GM12801 (cell line): Measurements from ENCODE around the gene IGF1.

Experiments used
- TF ChIP-seq, protein P1 (sequence below): IDR thresholded peaks from one replicate; pipeline ENCODE4 v1.5.1; 2011; ENCODE audit warnings: control low read depth; ENCODE audit not compliant: insufficient read length; ENCODE audit errors: extremely low read depth

IGF1 gene

GRCh38 chr12:102508052-102508451, 27.7 kb upstream of the IGF1 start:
- TF ChIP-seq, protein P1, sequence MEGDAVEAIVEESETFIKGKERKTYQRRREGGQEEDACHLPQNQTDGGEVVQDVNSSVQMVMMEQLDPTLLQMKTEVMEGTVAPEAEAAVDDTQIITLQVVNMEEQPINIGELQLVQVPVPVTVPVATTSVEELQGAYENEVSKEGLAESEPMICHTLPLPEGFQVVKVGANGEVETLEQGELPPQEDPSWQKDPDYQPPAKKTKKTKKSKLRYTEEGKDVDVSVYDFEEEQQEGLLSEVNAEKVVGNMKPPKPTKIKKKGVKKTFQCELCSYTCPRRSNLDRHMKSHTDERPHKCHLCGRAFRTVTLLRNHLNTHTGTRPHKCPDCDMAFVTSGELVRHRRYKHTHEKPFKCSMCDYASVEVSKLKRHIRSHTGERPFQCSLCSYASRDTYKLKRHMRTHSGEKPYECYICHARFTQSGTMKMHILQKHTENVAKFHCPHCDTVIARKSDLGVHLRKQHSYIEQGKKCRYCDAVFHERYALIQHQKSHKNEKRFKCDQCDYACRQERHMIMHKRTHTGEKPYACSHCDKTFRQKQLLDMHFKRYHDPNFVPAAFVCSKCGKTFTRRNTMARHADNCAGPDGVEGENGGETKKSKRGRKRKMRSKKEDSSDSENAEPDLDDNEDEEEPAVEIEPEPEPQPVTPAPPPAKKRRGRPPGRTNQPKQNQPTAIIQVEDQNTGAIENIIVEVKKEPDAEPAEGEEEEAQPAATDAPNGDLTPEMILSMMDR = no peak

- TF ChIP-seq, protein P1 = no peak
Measured at GRCh38 chr12:102507301-102507700, 26.9 kb upstream of the IGF1 start.

GRCh38 chr12:102504871-102505270, 24.5 kb upstream of the IGF1 start:
- TF ChIP-seq, protein P1 = no peak

DNA sequence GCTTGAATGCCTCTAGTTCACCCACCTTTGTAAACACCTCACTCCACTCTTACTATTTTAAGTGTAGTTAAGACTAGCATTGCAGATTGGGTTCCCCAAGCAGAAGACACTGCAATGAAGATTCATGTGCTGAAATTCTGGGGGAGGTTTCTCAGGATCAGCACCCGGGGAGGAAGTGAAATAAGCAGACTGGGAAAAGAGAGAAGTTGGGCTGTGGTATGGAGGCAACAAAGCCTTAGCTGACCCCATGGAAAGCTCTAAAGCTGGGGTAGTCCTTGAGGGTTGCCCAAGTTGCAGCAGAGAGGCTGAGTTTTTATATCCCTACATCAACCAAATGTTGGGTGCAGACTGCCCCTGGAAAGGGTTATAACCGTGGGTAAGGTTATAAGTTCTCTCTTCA, 23.9 kb upstream of the IGF1 start:
- TF ChIP-seq, protein P1 = no peak

GRCh38 chr12:102503831-102504230, 23.5 kb upstream of the IGF1 start:
- TF ChIP-seq, protein P1 = no peak

DNA sequence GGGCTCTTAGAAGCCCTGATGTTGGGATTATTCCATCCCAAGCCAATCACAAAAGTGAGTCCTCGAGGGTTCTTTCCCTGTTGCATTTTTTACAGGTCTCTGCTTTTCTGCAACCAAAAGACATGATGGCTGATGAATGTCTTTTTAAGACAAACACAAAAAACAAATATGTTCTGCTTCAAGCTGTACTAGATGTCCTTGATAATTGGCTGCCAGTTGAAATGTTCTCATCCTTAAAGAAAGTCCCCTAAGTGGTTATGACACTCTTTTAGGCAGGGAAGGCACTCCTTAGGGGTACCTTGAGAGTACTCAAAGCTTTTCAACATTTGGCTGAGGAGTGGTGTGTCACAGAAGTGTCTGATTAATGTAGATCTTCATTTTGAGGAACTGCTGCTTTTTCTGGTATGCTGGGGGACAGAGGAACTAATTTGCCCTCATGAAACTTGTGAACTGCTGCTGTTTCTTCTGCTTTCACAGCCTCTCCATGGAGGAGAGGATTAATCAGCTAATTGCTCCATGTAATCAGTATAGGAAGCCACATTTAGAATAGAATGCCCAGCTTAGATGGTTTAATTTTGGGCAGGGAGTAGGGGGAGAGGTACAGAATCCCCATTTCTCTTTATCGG, 22.8 kb upstream of the IGF1 start:
- TF ChIP-seq, protein P1 = no peak

- TF ChIP-seq, protein P1 = no peak
Measured at GRCh38 chr12:102501773-102502172, 21.4 kb upstream of the IGF1 start.
